Measurements from ENCODE around the gene TENT4A.

TENT4A gene

GRCh38 chr5:6700685-6701355, 12.4 kb upstream of the TENT4A start:
- no peak for DNase-seq (ENCODE audit: low spot score)

DNA sequence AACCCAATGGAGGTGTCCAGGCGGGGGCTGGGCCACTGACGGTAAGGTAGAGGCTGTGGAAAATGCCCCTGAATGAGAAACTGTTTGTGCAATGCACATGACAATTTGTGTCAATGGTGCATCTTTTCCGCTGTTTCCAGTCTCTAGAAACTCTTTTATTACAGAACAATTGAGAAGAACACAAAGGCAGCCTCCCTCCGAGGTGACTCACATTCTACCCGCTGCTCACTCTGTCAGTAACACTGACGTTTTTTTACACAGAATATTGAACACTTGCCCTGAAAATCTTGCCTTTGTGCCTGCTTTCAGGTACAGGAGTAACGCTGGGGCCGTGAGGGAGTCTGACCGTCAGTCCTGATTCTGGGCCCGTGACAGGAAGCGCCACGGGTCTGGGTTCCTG, 11.7 kb upstream of the TENT4A start:
- no peak for DNase-seq (ENCODE audit: low spot score)

DNA sequence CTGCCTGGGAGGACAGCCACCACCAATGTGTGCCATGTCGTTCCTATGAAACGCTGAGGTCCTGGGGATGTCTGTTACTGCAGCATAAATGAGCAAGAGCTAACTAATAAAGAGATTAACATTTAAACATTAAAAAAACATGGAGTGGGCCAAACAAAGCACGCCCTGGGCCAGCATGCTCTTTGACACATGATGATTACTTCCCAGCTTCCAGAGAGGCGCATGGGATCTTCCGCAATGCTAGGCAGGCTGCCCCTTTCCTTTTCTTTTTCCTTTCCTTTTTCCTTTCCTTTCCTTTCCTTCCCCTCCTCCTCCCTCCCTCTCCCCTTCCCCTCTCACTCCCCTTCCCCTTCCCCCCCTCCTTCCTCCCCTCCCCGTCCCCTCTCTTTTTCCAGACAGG, 10.6 kb upstream of the TENT4A start:
- DNase-seq (ENCODE audit: low spot score), result no peak

- no peak for DNase-seq (ENCODE audit: low spot score)
Observed at GRCh38 chr5:6703806-6704205, 9.4 kb upstream of the TENT4A start.

- no peak for DNase-seq (ENCODE audit: low spot score)
Observed at GRCh38 chr5:6704361-6704851, 8.8 kb upstream of the TENT4A start.

- DNase-seq (ENCODE audit: low spot score), result no peak
Observed at GRCh38 chr5:6705088-6705487, 8.1 kb upstream of the TENT4A start.

DNA sequence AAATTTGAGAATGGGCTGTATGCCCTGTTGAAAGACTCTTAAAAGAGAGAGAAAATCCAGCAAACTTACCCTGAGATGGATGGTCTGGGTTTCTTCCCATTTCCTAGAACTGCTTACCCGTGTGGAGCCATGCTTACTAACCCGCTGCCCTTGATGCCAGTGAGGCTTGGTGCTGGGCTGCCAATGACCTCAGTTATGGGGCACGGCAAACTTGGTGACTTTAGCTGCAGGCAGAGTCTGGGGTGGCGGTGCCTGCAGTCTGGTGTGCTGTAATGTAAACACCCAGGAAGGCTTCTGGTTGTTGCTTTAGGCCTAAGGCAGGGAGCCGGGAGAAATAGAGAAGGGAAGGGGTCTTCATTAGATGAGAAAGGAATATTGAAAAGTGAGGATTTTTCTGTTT, 7.3 kb upstream of the TENT4A start:
- DNase-seq (ENCODE audit: low spot score), result no peak

DNA sequence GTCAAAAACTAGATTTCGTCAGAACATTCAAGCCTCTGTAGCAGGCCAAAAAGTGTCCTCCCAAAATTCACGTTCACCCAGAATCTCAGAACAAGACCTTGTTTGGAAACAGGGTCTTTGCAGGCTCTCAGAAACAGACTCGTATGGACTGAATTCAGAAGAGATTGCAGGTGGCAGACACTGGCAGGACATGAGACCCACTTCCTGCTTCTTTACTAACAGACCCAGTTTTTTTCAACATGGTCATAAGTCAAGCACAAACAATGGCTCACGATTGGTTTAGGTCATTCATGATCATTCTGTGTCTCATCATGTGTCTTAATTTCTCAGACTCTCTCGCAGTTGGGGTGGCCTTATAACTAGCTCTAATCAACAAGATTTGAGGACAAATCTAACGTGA, 5.4 kb upstream of the TENT4A start:
- no peak for DNase-seq (ENCODE audit: low spot score)

DNA sequence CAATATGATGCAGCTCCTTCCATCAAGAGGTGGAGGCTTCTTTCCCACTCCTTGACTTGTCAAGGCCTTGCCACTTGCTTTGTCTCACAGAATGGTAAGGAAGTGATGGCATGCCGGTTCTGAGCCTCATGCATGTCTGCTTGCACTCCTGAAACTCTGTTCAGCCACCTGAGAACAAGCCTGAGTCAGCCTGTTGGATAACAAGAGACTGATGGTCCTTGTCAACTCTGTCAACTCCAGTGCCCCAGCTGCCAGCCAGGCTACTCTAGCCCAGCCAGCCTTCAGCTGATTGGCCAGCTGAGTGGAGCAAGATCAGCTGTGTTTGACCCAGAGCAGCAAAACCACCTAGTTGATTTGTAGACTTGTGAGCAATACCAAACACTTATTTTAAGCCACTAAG, 4.4 kb upstream of the TENT4A start:
- no peak for DNase-seq (ENCODE audit: low spot score)

DNA sequence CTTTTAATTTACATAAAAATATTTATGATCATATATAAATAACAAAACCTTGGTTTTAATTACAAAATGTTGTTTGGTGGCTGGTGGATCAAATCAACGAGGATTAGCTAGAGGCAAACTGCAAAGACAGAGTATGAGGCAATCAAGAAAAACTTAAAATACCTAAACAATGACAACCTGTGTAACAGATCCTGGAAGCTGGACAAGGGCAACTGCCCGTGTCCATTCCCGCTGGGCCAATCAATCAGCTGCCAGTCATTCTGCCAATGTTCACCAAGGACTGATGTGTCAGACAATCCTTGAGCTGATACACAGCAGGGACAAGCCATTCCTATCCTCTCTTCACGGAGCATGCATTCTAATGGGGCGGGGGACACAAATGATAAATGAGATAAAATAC, 3.2 kb upstream of the TENT4A start:
- no peak for DNase-seq (ENCODE audit: low spot score)

DNA sequence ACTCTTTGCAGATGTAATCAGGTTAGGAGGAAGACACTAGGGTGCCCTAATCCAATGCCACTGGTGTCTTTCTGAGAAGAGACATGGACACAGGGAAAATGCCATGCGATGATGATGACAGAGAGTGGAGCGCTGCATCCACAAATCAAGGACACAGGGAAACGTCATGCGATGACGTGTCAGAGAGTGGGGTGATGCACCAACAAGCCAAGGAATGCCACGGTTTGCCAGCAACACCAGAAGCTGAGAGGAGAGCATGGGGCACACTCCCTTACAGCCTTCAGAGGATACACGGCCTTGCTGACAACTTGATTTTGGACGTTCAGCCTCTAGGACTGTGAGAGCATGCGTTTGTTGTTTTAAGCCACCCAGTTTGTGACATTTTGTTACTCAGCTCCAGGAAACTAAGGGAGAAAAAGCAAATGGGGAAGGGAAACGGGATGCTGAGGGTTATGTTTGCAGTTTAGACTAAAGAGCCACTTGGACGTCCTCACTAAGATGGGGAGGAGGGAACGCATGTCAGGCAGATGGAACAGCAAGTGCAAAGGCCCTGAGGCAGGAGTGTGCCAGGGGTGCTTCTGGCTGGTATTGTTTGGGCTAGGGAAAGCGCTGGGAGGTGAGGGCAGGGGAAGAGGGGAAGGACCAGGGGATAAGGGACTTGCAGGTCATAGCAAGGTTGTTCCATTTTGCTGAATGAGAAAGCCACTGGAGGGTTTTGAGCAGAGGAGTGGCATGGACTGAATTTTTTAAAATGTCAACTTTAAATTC, 2.5 kb upstream of the TENT4A start:
- DNase-seq (ENCODE audit: low spot score), result no peak

GRCh38 chr5:6711409-6712141, 1.7 kb upstream of the TENT4A start:
- DNase-seq (ENCODE audit: low spot score), result no peak

GRCh38 chr5:6712142-6712576, 1.1 kb upstream of the TENT4A start:
- DNase-seq (ENCODE audit: low spot score), result peak; percentile 78

- peak; percentile 98 for DNase-seq (ENCODE audit: low spot score)
Observed at GRCh38 chr5:6712577-6713273, 507 bp upstream of the TENT4A start.

- DNase-seq (ENCODE audit: low spot score), result peak; percentile 31
Observed at GRCh38 chr5:6714226-6715041, 1.2 kb downstream of the TENT4A start.

DNA sequence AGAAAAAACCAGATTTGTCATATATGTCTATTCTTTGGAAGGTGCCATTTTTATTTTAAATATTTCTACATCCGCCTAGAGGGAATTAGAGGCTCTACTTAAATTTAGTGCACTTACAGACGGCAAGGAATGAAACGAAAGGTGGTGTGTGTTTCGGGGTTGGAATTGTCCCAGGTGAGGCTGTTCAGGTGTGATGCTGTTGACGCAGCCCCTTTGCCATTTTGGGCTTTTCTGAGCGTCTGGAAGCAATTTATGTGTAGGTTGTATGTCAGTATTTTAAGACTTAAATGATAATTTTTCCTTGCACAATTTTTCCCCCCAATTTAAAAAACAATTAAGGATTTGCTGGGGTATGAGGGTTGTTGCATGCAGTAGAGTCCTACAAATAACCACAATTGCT, 2.0 kb downstream of the TENT4A start:
- DNase-seq (ENCODE audit: low spot score), result no peak

DNA sequence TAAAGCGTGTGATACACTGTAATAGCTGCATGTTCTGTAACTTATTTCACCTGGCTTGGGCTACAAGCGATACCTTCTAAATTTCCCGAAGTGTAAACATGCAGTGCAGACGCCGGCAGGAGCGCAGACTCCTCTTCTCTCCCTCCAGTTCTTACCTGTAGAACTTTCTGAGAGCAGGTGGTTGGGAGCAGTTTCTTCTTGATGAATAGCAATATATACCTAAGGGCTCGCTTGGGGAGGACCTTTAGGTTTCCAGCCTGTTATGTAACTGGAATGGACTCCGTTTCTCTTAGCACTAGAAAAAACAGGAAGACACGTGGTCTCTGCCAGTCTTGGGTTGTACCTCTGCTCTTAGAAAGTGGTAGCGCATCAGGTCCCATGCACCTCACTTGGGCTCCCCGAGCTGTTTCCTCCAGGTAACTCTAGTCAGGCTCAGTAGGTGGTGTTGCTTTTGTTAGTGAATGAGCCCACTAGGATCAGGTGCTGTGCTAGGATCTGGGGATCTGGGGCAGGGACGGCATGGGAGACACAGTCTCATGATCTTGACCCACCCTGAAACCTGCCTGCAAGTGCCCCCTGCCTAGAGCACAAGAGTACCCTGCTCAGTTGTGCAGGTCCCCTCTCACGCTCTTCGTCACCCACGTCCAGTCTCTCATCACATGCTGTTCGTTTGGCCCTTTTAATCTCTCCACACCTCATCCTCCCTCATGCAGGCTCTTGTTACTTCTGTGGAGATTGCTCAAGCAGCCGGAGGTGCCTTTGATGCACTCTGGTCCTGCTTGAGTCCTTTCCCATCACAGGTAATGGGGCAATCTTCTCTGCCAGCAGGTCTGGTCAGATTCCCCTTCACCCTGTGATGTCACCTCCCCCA, 2.8 kb downstream of the TENT4A start:
- DNase-seq (ENCODE audit: low spot score), result no peak

DNA sequence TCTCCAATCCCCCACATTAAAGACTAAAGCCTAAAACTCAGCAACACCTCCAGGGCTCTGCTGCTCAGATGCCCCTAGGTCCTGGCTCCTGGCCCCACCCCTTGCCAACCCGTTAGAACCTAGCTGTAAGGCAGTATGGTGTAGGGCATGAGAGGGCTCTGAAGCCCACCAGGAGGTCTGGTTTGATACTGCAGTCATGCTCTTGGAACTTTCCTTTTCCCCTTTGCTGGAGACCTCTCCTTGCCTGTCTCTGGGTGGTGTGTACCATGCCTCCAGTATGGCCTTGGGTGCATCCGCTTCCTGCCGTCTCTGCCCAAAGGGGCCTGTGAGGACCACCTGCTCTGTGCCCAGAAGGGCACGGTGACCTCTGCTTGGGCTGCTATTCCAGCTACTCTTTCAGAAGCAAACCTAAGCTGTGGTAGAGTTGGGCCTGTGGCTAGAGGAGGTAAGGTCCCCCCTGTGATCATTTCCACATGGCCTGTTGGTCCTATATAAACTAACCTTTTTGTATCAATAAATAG, 3.5 kb downstream of the TENT4A start:
- DNase-seq (ENCODE audit: low spot score), result no peak

DNA sequence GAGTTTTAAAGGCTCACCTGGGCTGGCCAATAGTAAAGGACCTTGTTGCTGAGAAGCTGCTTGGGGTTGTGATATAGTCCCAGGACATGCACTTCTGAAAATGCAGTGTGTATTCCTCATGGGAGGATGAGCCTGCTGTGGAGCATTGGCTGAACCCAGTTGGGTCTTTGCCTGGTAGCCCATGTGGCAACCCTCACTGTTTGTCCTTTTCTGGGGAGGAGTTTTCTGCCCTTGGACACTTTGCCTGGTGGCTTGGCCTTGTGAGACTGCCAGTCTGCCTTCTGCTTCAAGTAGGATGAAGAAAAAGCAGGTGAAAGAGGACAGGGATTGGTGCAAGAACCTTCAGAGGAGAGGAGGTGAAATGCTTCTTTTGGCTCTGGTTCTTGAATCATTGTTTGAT, 4.0 kb downstream of the TENT4A start:
- no peak for DNase-seq (ENCODE audit: low spot score)

- DNase-seq (ENCODE audit: low spot score), result no peak
Observed at GRCh38 chr5:6717687-6718086, 4.5 kb downstream of the TENT4A start.
